Lung (tissue), 12 donors: ENCODE data around the gene GRK4. TPM values are rescaled to one million over a fixed set of nuclear protein-coding genes. Genes with fewer than 3 reads are reported as not detected.

ENCODE experiments used
- ATAC-seq: fragments of 200-7000 bp; cut with Tn5 transposase; one replicate; pipeline ENCODE4 v1.9.1; 2020; ENCODE audit warnings: moderate number of reproducible peaks; ENCODE audit not compliant: insufficient read depth, low FRiP score
- DNase-seq, 3 donors: peaks; one replicate each; pipeline ENCODE4 v3.0.0-alpha.2; 2013 to 2017
- H3K27ac ChIP-seq, 2 donors: one replicate each; pipeline ENCODE4 v1.5.1; 2013; ENCODE audit warnings: mild to moderate bottlenecking in 2 of 2, moderate library complexity in 2 of 2, control low read depth in 1 of 2, inconsistent platforms in 1 of 2, low read depth in 1 of 2, low read length in 1 of 2
- H3K27me3 ChIP-seq, 3 donors: one replicate each; pipeline ENCODE4 v1.5.1; 2013; ENCODE audit warnings: low read length in 2 of 3; ENCODE audit not compliant: control insufficient read depth in 3 of 3, insufficient read depth in 3 of 3
- H3K36me3 ChIP-seq, 4 donors: one replicate each; pipeline ENCODE4 v1.5.1; 2013; ENCODE audit warnings: low read length in 4 of 4, mild to moderate bottlenecking in 1 of 4, moderate library complexity in 1 of 4; ENCODE audit not compliant: control insufficient read depth in 4 of 4, insufficient read depth in 4 of 4
- H3K4me1 ChIP-seq, 5 donors: one replicate each; pipeline ENCODE4 v1.5.1; 2013; ENCODE audit warnings: low read length in 5 of 5, mild to moderate bottlenecking in 2 of 5, moderate library complexity in 1 of 5; ENCODE audit not compliant: control insufficient read depth in 5 of 5, insufficient read depth in 5 of 5
- H3K4me3 ChIP-seq: one replicate; pipeline ENCODE4 v1.5.1; 2013; ENCODE audit warnings: mild to moderate bottlenecking, control low read depth, moderate library complexity
- H3K9ac ChIP-seq, 2 donors: one replicate each; pipeline ENCODE4 v1.5.1; 2013; ENCODE audit warnings: low read length in 2 of 2, control low read depth in 1 of 2; ENCODE audit not compliant: insufficient read depth in 1 of 2
- H3K9me3 ChIP-seq, 4 donors: one replicate each; pipeline ENCODE4 v1.5.1; 2013; ENCODE audit warnings: low read length in 3 of 4, mild to moderate bottlenecking in 1 of 4, moderate library complexity in 1 of 4; ENCODE audit not compliant: control insufficient read depth in 4 of 4, insufficient read depth in 3 of 4
- CTCF ChIP-seq: IDR thresholded peaks from 2 replicates; pipeline ENCODE4 v1.5.1; 2012; ENCODE audit warnings: mild to moderate bottlenecking; ENCODE audit errors: control extremely low read depth, extremely low read depth
- WGBS, 2 donors: extraction: QIAGEN DNeasy Blood & Tissue Kit; methylation state at CpG; one replicate each; pipeline ENCODE4 v1.1.7; 2013; 5-methylcytosine and 5-hydroxymethylcytosine counted together
- polyA plus RNA-seq, 2 donors: library from polyadenylated mRNA; stranded (reverse); fragments of 200-250 nt; gene quantifications; one replicate each; pipeline ENCODE4 v1.2.1, GENCODE V29; 2013
- total RNA-seq, 2 donors: library from RNA; depleted of rRNA in 1 of 2; stranded (reverse); fragments of >200 nt in 1 of 2; gene quantifications; one replicate each; pipeline ENCODE4 v1.2.1, GENCODE V29; 2014 to 2021
- donor health status: control.
- donor health status: control.
- donor health status: Bipolar disorder and iron deficiency.
- donor health status: healthy.
- donor health status: DM: yes; HTN: yes; CAD: no.

The GRK4 gene
- total and polyA plus RNA-seq, 4 donors, result 1.8 to 6.7 (median 3.2) TPM

DNA sequence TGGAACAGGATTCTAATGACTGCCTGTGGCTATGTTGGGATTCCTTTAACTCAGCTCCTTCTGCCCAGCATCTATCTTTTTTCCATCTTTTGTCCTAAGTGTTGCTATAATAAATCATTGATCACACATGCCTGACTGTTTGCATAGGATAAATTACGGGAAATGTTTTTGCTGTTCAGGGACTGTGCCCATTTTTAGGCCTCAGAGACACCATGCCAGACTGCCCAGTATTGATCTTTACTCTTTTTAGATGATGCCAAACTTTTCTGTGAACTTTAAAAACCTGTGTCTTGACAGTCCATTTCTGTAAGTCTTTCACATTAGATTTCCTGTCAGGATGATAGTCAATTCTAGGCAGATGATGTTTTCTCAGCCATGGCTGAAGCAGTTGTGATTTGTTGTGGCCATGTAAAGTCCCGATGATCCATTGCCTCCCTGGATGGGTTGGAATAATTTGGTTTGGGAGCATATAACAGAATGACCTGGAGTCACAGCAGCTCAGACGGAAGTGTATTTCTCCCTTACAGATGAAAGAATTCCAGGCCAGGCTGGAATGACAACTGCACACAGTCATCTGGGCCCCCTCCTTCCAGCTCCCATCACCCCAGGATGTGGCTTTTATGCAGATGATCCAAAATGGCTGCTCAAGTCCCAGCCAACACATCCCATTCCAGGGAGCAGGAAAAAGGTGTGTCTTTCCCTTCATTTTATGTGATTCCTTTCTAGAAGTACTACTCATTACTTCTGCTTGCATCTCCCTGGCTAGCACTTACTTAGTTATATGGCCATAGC lies 107.5 kb downstream of the GRK4 start:
- Histone ChIP-seq H3K36me3 (no peaks in the 10 kb centered on the region), H3K27me3 (no peaks in the 10 kb centered on the region), H3K9ac (no peak overlapping the region), H3K9me3 (no peaks in the 10 kb centered on the region), H3K4me1 (peaks cover 0 to 7% (median 4%) of the 10 kb centered on the region in 5 donors), H3K27ac (no peak overlapping the region), H3K4me3 (no peak overlapping the region)
- DNase-seq, result no peak
- no peak for ATAC-seq
- no peak for TF ChIP-seq CTCF
- 88 to 91% methylated on average over 3 of the region's 3 CpGs for WGBS, 2 donors

DNA sequence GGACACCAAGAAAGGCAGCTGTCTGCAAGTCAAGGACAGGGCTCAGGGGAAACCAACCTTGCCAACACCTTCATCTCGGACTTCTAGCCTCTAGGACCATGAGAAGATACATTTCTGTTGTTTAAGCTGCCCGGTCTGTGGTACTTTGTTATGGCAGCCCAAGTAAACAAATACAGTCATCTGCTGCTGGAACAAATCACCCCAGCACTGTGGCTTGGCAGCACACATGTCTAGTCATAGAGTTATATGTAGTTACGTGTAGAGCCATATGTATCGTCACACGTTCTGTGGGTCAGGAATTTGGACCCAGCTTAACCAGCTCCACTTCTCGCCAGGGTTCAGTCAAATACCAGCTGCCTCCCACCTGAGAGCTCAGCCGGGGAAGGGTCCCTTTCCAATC lies 108.4 kb downstream of the GRK4 start:
- ATAC-seq, result no peak
- no peaks in the 10 kb centered on the region for H3K36me3 ChIP-seq
- peaks cover 0 to 14% (median 8%) of the 10 kb centered on the region in 5 donors for H3K4me1 ChIP-seq
- 90% methylated on average over 7 of the region's 7 CpGs for WGBS, 2 donors
- no peak overlapping the region for H3K9ac ChIP-seq
- TF ChIP-seq CTCF, result no peak
- DNase-seq, result peak in 1 of 3 donors; percentile 9
- no peak overlapping the region for H3K4me3 ChIP-seq
- H3K9me3 ChIP-seq, result no peaks in the 10 kb centered on the region
- no peaks in the 10 kb centered on the region for H3K27me3 ChIP-seq
- no peak overlapping the region for H3K27ac ChIP-seq

DNA sequence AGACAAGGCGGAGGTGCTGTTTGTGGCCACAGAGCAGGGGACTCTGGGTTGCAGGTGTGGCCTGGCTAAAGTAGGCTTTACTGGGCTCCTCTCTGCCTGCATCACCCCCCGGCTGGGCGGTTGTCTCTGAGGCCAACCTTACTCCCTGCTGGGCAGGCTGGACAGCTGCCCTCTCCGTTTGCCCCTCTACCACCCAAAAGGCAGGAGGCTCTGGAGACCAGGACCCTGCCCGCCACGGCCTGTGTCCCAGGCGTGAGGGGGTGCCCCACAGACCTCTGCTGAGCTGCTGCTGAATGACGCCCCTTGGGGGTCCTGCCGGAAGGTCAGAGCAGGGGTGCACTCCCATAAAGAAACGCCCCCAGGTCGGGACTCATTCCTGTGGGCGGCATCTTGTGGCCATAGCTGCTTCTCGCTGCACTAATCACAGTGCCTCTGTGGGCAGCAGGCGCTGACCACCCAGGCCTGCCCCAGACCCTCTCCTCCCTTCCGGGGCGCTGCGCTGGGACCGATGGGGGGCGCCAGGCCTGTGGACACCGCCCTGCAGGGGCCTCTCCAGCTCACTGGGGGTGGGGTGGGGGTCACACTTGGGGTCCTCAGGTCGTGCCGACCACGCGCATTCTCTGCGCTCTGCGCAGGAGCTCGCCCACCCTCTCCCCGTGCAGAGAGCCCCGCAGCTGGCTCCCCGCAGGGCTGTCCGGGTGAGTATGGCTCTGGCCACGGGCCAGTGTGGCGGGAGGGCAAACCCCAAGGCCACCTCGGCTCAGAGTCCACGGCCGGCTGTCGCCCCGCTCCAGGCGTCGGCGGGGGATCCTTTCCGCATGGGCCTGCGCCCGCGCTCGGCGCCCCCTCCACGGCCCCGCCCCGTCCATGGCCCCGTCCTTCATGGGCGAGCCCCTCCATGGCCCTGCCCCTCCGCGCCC lies 110.0 kb downstream of the GRK4 start:
- Histone ChIP-seq H3K27ac (peak overlapping the region; percentile 26 to 56), H3K9me3 (no peaks in the 10 kb centered on the region), H3K4me1 (peaks cover 0 to 14% (median 8%) of the 10 kb centered on the region in 5 donors), H3K9ac (no peak overlapping the region), H3K36me3 (no peaks in the 10 kb centered on the region), H3K4me3 (peak overlapping the region; percentile 48), H3K27me3 (no peaks in the 10 kb centered on the region)
- 13 to 15% methylated on average over 49 to 54 of the region's 54 CpGs for WGBS, 2 donors
- DNase-seq (no peak), ATAC-seq (no peak)
- TF ChIP-seq CTCF, result no peak
